DMS53 treated with DMSO at 0.1 percent for 48 hours (cell line): ENCODE results near the gene GPALPP1.
"Not testable (repeated sequence)": the region's sequence is repeated elsewhere in the genome, so short reads cannot be mapped to it uniquely, and the experiment has no call there.

Experiments used
- DNase-seq: peaks from one replicate; lab custom pipeline; 2025; ENCODE audit not compliant: unreplicated experiment; lab: John Stamatoyannopoulos, UW

Gene GPALPP1

GRCh38 chr13:45004096-45004495 lies 14.8 kb downstream of the GPALPP1 start:
- DNase-seq: no peak

- no peak for DNase-seq
Observed at GRCh38 chr13:45007225-45007624, 17.9 kb downstream of the GPALPP1 start.

- no peak for DNase-seq
Observed at GRCh38 chr13:45007823-45008222, 18.5 kb downstream of the GPALPP1 start.

GRCh38 chr13:45011198-45011597 lies 21.9 kb downstream of the GPALPP1 start:
- DNase-seq: no peak

GRCh38 chr13:45015300-45015699 lies 26.0 kb downstream of the GPALPP1 start:
- no peak for DNase-seq

GRCh38 chr13:45016792-45017425 lies 27.6 kb downstream of the GPALPP1 start:
- DNase-seq: no peak

GRCh38 chr13:45019981-45020380 lies 30.6 kb downstream of the GPALPP1 start:
- not testable (repeated sequence) for DNase-seq

GRCh38 chr13:45021250-45021649 lies 31.9 kb downstream of the GPALPP1 start:
- DNase-seq: no peak

- DNase-seq: no peak
Observed at GRCh38 chr13:45024847-45025246, 35.5 kb downstream of the GPALPP1 start.

GRCh38 chr13:45034342-45034741 lies 45.0 kb downstream of the GPALPP1 start:
- DNase-seq: no peak

GRCh38 chr13:45036206-45036605 lies 46.9 kb downstream of the GPALPP1 start:
- no peak for DNase-seq

GRCh38 chr13:45040173-45040572 lies 50.8 kb downstream of the GPALPP1 start:
- DNase-seq: no peak

GRCh38 chr13:45040622-45041021 lies 51.3 kb downstream of the GPALPP1 start:
- DNase-seq: no peak

- DNase-seq: no peak
Observed at GRCh38 chr13:45042539-45042938, 53.2 kb downstream of the GPALPP1 start.

GRCh38 chr13:45046445-45046844 lies 57.1 kb downstream of the GPALPP1 start:
- DNase-seq: no peak

- peak; percentile 64 for DNase-seq
Observed at GRCh38 chr13:45047394-45048310, 58.3 kb downstream of the GPALPP1 start.

GRCh38 chr13:45048890-45049407 lies 59.6 kb downstream of the GPALPP1 start:
- DNase-seq: no peak

GRCh38 chr13:45049478-45049877 lies 60.1 kb downstream of the GPALPP1 start:
- DNase-seq: no peak

- no peak for DNase-seq
Observed at GRCh38 chr13:45051315-45051714, 62.0 kb downstream of the GPALPP1 start.

GRCh38 chr13:45055198-45055901 lies 66.0 kb downstream of the GPALPP1 start:
- no peak for DNase-seq

GRCh38 chr13:45055902-45056648 lies 66.7 kb downstream of the GPALPP1 start:
- no peak for DNase-seq
